ENCODE results near the gene VANGL1.

DNA sequence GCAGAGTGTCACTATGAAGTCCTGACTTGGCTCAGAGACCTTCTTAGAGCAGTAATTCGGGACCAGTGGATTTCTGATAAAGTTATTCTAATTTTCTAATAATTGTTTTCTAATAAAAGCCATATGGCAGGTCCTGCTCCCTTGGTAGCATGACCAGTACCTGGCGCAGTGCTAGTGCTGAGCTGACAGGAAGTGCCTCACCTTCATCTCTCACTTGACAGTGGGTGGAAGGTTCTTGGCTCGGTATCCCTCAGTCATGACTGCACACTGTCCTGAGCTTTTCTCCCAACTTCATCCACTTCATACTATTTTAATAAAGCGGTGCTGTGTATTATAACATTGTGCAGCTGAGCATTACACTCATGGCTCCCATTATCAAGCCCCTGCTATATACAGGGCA lies 14.1 kb downstream of the VANGL1 start:
- no peak for TF ChIP-seq POLR2AphosphoS5 (IDR thresholded peaks at IDR 0.05; ENCODE audit: insufficient read depth in 1 of 2, low read depth in 1 of 2)
- TF ChIP-seq, protein P1, sequence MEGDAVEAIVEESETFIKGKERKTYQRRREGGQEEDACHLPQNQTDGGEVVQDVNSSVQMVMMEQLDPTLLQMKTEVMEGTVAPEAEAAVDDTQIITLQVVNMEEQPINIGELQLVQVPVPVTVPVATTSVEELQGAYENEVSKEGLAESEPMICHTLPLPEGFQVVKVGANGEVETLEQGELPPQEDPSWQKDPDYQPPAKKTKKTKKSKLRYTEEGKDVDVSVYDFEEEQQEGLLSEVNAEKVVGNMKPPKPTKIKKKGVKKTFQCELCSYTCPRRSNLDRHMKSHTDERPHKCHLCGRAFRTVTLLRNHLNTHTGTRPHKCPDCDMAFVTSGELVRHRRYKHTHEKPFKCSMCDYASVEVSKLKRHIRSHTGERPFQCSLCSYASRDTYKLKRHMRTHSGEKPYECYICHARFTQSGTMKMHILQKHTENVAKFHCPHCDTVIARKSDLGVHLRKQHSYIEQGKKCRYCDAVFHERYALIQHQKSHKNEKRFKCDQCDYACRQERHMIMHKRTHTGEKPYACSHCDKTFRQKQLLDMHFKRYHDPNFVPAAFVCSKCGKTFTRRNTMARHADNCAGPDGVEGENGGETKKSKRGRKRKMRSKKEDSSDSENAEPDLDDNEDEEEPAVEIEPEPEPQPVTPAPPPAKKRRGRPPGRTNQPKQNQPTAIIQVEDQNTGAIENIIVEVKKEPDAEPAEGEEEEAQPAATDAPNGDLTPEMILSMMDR (IDR thresholded peaks at IDR 0.05), result no peak
- TF ChIP-seq POLR2A (IDR thresholded peaks at IDR 0.05), result no peak

Data from vagina (tissue), 2 donors.